Lung (tissue), 12 donors: ENCODE data around the gene COL4A2. TPM values are rescaled to one million over a fixed set of nuclear protein-coding genes. Genes with fewer than 3 reads are reported as not detected.
A peak's percentile ranks its signal among the peaks of the same experiment; 100 is the strongest.

Source experiments
- ATAC-seq: fragments of 200-7000 bp; cut with Tn5 transposase; one replicate; pipeline ENCODE4 v1.9.1; 2020; ENCODE audit warnings: moderate number of reproducible peaks; ENCODE audit not compliant: insufficient read depth, low FRiP score
- DNase-seq, 3 donors: peaks; one replicate each; pipeline ENCODE4 v3.0.0-alpha.2; 2013 to 2017
- H3K27ac ChIP-seq, 2 donors: one replicate each; pipeline ENCODE4 v1.5.1; 2013; ENCODE audit warnings: mild to moderate bottlenecking in 2 of 2, moderate library complexity in 2 of 2, control low read depth in 1 of 2, inconsistent platforms in 1 of 2, low read depth in 1 of 2, low read length in 1 of 2
- H3K27me3 ChIP-seq, 3 donors: one replicate each; pipeline ENCODE4 v1.5.1; 2013; ENCODE audit warnings: low read length in 2 of 3; ENCODE audit not compliant: control insufficient read depth in 3 of 3, insufficient read depth in 3 of 3
- H3K36me3 ChIP-seq, 4 donors: one replicate each; pipeline ENCODE4 v1.5.1; 2013; ENCODE audit warnings: low read length in 4 of 4, mild to moderate bottlenecking in 1 of 4, moderate library complexity in 1 of 4; ENCODE audit not compliant: control insufficient read depth in 4 of 4, insufficient read depth in 4 of 4
- H3K4me1 ChIP-seq, 5 donors: one replicate each; pipeline ENCODE4 v1.5.1; 2013; ENCODE audit warnings: low read length in 5 of 5, mild to moderate bottlenecking in 2 of 5, moderate library complexity in 1 of 5; ENCODE audit not compliant: control insufficient read depth in 5 of 5, insufficient read depth in 5 of 5
- H3K4me3 ChIP-seq: one replicate; pipeline ENCODE4 v1.5.1; 2013; ENCODE audit warnings: mild to moderate bottlenecking, control low read depth, moderate library complexity
- H3K9ac ChIP-seq, 2 donors: one replicate each; pipeline ENCODE4 v1.5.1; 2013; ENCODE audit warnings: low read length in 2 of 2, control low read depth in 1 of 2; ENCODE audit not compliant: insufficient read depth in 1 of 2
- H3K9me3 ChIP-seq, 4 donors: one replicate each; pipeline ENCODE4 v1.5.1; 2013; ENCODE audit warnings: low read length in 3 of 4, mild to moderate bottlenecking in 1 of 4, moderate library complexity in 1 of 4; ENCODE audit not compliant: control insufficient read depth in 4 of 4, insufficient read depth in 3 of 4
- CTCF ChIP-seq: IDR thresholded peaks from 2 replicates; pipeline ENCODE4 v1.5.1; 2012; ENCODE audit warnings: mild to moderate bottlenecking; ENCODE audit errors: control extremely low read depth, extremely low read depth
- WGBS, 2 donors: extraction: QIAGEN DNeasy Blood & Tissue Kit; methylation state at CpG; one replicate each; pipeline ENCODE4 v1.1.7; 2013; 5-methylcytosine and 5-hydroxymethylcytosine counted together
- polyA plus RNA-seq, 2 donors: library from polyadenylated mRNA; stranded (reverse); fragments of 200-250 nt; gene quantifications; one replicate each; pipeline ENCODE4 v1.2.1, GENCODE V29; 2013
- total RNA-seq, 2 donors: library from RNA; depleted of rRNA in 1 of 2; stranded (reverse); fragments of >200 nt in 1 of 2; gene quantifications; one replicate each; pipeline ENCODE4 v1.2.1, GENCODE V29; 2014 to 2021
- donor health status: control.
- donor health status: control.
- donor health status: Bipolar disorder and iron deficiency.
- donor health status: healthy.
- donor health status: DM: yes; HTN: yes; CAD: no.

Gene COL4A2
- total and polyA plus RNA-seq, 4 donors: 169 to 627 (median 339) TPM

- no peaks in the 10 kb centered on the region for H3K9me3 ChIP-seq
- peaks cover 0 to 4% (median 0%) of the 10 kb centered on the region in 4 donors for H3K36me3 ChIP-seq
- no peaks in the 10 kb centered on the region for H3K27me3 ChIP-seq
- H3K4me1 ChIP-seq: peaks cover 6 to 31% (median 17%) of the 10 kb centered on the region in 5 donors
- 88 to 96% methylated on average over 1 of the region's 1 CpG for WGBS, 2 donors
- no peak overlapping the region for H3K4me3 ChIP-seq
- TF ChIP-seq CTCF: no peak
- no peak overlapping the region for H3K9ac ChIP-seq
- ATAC-seq (no peak), DNase-seq (no peak)
- no peak overlapping the region for H3K27ac ChIP-seq
Measured at GRCh38 chr13:110282316-110282841, 24.7 kb upstream of the COL4A2 start.

- peaks cover 6 to 34% (median 19%) of the 10 kb centered on the region in 5 donors for H3K4me1 ChIP-seq
Measured at GRCh38 chr13:110283736-110284517, 23.2 kb upstream of the COL4A2 start.

GRCh38 chr13:110284779-110285484 is 22.2 kb upstream of the COL4A2 start:
- no peak overlapping the region for H3K9ac ChIP-seq
- no peak overlapping the region for H3K4me3 ChIP-seq
- no peak overlapping the region for H3K27ac ChIP-seq
- DNase-seq: no peak
- H3K27me3 ChIP-seq: no peaks in the 10 kb centered on the region
- no peaks in the 10 kb centered on the region for H3K9me3 ChIP-seq
- 89 to 90% methylated on average over 11 of the region's 11 CpGs for WGBS, 2 donors
- ATAC-seq: no peak
- peaks cover 0 to 7% (median 0%) of the 10 kb centered on the region in 4 donors for H3K36me3 ChIP-seq
- TF ChIP-seq CTCF: no peak
- H3K4me1 ChIP-seq: peaks cover 6 to 26% (median 18%) of the 10 kb centered on the region in 5 donors

More at GRCh38 chr13:110283736-110284517, 23.2 kb upstream of the COL4A2 start:
- Histone ChIP-seq H3K4me3 (no peak overlapping the region), H3K27ac (no peak overlapping the region), H3K36me3 (peaks cover 0 to 4% (median 0%) of the 10 kb centered on the region in 4 donors), H3K9ac (no peak overlapping the region), H3K9me3 (no peaks in the 10 kb centered on the region), H3K27me3 (no peaks in the 10 kb centered on the region)
- DNase-seq (peak in 1 of 3 donors; percentile 64), ATAC-seq (no peak)
- WGBS, 2 donors: 73 to 78% methylated on average over 7 of the region's 7 CpGs
- TF ChIP-seq CTCF: no peak
